Activated CD8-positive, alpha-beta memory T cell treated with anti-CD3 and anti-CD28 coated beads, Interleukin-2, amount 50 U/mL, for 4 hours (primary cell): ENCODE data around the gene CD82.

Experiments used
- DNase-seq: peaks from one replicate; pipeline ENCODE4 v3.0.0-alpha.2; 2020

CD82 gene

GRCh38 chr11:44561964-44562734 lies 3.3 kb upstream of the CD82 start:
- DNase-seq, result no peak

GRCh38 chr11:44562845-44563460 lies 2.5 kb upstream of the CD82 start:
- no peak for DNase-seq

GRCh38 chr11:44563711-44564110 lies 1.8 kb upstream of the CD82 start:
- DNase-seq, result no peak

GRCh38 chr11:44564166-44564565 lies 1.3 kb upstream of the CD82 start:
- DNase-seq, result no peak

GRCh38 chr11:44564670-44565210 lies 723 bp upstream of the CD82 start:
- DNase-seq, result no peak

DNA sequence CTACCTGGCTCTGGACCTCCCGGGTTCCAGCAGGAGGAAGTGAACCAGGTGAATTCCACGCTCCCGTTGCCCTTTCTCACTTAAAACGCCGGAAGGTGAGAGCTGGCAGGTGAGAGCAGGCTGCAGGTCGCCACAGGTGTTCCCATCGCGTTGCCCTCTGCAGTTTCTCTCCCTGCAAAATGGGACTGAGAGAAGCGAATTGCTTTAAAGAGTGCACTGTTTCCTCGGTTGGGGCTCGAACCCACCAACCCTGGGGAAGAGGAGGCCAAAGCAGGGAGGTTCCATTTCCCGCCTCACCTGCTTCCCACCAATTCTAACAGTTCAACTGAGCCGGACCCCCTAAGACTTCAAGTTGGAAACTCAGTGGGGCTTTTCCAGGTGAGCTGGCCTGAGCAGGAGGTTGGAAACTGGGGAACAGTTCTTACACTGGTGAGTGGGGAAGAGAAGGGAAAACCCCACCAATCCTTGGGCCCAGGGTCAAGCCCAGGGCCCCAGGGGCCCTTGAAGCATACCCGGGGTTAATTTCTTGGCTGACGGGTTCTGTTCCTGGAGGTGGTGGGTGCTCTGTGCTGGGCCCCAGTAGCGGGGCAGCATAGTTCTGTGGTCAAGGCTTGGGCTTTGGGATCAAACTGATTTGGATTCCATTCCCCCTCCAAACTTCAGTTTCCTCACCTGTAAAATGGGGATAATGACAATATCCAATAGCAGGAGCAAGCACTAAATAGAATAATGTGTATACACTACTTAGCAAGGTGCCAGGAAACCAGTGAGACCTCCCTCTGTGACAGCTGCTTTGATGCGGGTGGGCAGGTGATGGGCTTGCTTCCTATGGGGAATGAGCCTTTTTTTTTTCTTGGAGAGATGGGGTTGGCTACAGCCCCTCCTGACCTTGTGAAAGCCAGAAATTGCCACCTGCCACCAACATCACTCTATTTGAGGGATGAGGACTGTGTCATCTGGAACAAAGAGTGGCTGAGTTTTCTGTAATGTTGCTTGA lies 788 bp downstream of the CD82 start:
- DNase-seq, result no peak

GRCh38 chr11:44566952-44567875 lies 1.8 kb downstream of the CD82 start:
- DNase-seq, result peak; percentile 36

GRCh38 chr11:44567876-44568256 lies 2.4 kb downstream of the CD82 start:
- no peak for DNase-seq

DNA sequence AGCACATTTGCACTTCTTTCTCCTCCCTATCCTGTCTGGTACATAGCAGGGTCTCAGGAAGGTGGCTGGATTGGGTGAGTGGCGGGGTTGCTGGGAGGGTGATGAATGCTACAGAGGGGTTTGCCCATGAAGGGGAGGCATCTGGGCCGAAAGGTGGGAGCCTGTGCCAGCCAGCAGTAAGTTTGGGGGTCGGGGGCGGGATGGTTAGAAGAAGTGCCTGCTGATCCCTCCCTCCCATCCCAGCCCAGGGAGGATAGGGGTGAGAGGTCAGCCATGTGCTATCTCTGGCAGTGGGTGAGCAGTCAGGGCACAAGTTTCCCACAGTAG lies 2.8 kb downstream of the CD82 start:
- no peak for DNase-seq

DNA sequence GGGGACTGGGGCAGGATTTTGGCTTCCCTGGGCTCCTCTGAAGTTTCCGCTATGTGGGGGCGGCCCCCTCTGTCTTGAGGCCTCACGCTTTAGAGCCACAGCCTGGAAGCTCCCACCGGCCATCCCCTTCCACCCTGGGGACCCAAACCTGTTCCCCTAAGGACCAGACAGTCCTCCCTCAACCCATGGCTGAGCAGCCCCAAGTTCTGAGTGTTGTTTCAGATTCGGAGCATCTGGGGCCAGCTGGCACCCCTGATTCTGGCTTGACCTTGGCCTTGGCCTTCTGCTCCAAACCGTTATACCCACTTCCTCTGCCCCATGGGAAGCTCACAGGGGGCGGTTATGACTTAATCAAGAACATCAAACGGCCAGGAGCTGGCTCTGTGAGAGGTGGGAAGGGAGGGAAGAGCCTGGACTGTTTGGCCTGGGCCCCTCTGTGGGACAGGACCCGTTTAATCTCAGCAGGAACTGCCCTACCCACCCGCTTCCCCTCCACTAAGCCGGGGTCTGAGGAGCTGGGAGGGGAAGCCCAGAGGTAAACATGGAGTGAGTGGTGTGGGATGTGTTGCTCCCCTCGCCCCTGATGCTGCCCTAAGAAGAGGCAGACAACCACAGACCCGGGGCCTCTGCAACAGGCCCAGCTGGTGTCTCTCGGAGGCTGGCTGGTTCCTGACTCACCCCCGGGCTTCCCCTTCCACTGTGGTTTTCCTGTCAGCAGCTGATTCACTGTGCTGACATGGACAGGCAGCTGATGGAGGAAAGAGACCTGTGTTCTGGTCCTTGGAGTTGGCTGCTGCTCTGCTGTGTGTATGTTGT lies 3.4 kb downstream of the CD82 start:
- DNase-seq, result peak; percentile 89

- DNase-seq, result no peak
Observed at GRCh38 chr11:44570411-44571155, 5.1 kb downstream of the CD82 start.

DNA sequence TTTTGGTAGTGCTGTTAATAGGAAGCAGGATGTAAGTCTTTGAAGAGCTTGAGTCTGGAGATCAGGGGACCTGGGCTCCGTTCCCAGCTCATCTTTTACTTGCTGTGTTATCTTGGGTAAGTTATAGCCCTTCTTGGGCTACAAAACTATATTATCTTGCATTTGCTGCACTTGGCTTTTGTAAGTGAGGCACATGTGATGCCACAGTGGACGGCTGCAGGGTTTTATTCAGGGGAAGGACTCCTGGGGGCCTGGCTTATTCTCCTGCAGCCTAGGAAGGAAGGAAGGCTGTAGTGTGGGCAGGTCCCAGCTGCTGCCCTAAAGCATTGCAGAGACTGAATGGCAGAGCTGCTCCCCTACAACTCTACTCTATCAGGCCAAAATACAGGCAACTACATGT lies 6.4 kb downstream of the CD82 start:
- DNase-seq, result no peak

GRCh38 chr11:44572436-44572835 lies 7.0 kb downstream of the CD82 start:
- DNase-seq, result no peak

GRCh38 chr11:44572884-44573283 lies 7.4 kb downstream of the CD82 start:
- no peak for DNase-seq

DNA sequence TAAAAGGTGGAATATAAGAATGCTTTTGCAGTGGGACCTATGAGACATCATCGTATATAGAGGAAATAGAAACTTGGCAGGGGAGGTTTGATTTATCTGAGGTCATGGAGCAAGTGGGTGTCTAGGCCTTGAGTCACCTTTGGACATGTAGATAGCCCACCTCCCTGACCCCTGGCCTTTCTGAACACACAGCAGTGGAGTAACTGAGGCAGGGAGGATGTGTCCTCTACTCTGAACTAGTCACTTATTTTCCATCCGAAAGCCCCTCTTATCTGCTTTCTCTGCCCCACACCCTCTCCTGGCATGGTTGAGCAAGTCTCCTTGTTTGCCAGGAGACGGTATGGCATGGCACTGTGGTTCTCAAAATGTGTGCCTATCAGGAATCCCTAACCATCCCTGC lies 7.9 kb downstream of the CD82 start:
- no peak for DNase-seq

DNA sequence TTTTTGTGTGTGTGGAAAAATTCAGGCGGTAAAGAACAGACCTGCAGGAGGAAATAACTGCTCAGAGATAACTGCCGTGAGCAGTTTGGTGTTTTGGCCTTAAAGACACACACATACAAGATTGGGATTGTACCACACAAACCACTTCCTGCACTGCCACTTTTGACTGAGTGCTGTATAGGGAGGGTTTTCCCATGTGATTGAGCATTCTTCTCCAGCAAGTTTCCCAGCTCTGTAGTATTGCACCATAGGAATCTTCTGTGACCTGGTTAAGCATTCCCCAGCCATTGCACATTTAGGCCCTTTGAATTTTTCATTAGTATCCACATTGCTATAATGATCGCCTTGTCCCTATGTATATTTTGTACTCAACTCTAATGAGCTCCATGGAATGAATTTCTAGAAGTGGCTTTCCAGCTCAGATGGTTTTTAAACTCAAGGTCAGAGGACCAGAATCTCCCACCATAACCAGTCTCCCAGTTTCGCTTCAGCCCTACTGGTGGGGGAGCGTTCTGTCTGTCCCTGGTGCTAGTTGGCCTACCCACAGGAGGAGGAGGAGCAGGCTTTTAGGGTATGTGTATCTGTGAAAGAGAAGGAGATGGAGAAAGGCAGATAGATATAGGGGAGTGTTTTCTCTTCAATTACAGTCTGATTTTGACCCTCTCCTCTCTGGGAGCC lies 9.3 kb downstream of the CD82 start:
- no peak for DNase-seq

DNA sequence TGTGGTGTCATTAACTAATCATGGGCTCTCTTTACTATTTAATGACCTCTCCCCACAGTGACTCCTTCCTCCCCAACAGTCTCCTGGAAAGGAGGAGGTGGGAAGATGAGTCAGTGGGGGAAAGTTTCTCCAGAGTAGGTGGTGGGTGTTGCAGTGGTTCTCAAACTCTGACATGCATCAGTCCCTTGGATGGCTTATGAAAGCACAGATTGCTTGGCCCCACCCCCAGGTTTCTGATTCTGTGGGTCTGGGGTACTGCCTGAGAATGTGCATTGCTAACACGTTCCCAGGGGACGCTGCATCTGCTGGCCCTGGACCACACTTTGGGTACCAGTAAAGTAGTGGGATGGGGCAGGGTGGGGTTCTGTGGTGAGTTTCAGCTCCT lies 9.8 kb downstream of the CD82 start:
- DNase-seq, result peak; percentile 49

- DNase-seq, result no peak
Observed at GRCh38 chr11:44575962-44576361, 10.5 kb downstream of the CD82 start.

GRCh38 chr11:44576656-44577055 lies 11.2 kb downstream of the CD82 start:
- no peak for DNase-seq

DNA sequence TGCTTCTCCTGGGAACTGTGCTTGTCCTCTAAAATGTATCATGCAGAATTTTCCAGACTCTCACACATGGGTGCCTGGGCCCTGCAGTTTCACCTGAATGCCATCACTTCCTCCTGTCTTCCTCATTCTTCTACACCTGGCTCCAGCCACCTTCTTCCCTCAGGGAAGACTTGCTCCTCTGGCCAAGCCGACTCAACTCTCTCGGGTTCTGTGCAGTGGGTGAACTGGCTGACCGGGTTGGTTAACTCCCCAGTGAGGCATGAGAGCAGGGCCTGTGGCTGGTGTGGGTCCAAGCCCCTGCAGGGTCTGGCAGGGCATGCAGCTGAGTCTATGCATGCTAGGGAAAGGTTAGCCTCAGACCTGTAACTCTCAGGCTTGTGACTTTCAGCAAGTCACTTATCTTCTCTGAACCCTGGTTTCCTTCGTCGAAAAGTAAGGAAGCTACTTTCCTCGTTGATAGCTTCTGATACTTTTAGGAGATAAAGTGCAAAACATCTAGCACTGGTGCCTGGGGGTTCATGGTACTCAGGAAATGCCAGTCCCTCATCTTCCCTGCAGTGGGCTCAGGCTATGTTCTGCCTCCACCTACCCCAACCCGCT lies 11.9 kb downstream of the CD82 start:
- DNase-seq, result no peak
